ENCODE results near the gene FREM3. TPM values are rescaled to one million over a fixed set of nuclear protein-coding genes. Genes with fewer than 3 reads are reported as not detected.

Gene FREM3
- total and polyA plus RNA-seq, 2 of the 8 experiments (the other 6 are each of a cell fraction or from before 2014, with no cell fraction given): 0.03 to 0.11 TPM

DNA sequence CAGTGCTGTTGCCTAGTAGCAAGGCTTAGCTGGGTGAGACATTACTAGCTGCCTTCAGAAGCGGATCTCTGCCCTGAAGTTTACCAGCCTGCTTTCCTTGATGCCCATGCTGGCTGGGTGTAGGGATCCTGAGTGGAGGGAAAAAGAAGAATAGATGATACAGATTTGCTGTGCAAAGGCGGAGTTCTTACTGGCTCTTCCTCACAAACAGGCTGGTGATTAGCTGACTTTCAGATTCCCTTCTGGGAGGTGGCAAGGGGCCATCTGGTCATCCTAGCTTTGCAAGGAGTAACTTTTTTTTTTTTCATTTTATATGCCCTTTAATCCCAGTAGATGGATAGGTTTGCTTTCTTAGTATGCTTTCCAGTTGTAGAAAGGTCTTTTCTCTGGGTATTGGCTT, 142.2 kb downstream of the FREM3 start:
- no peaks in the 10 kb centered on the region for H3K79me1 ChIP-seq (ENCODE audit: low read depth, low read length)
- no peak overlapping the region for H3K4me3 ChIP-seq (ENCODE audit: extremely low read depth in 1 of 4, insufficient read depth in 2 of 4, low read depth in 3 of 4, low read length in 4 of 4)
- no peak overlapping the region for H2AK5ac ChIP-seq (ENCODE audit: low read depth, low read length)
- H4K91ac ChIP-seq (replicated peaks; ENCODE audit: insufficient read length, low read length): no peak overlapping the region
- H3K27me3 ChIP-seq (replicated peaks in 1 of 4; ENCODE audit: control insufficient read depth in 3 of 4, extremely low read depth in 1 of 4, insufficient read depth in 3 of 4, low read length in 3 of 4): no peaks in the 10 kb centered on the region
- no peak overlapping the region for H2BK20ac ChIP-seq (ENCODE audit: low read length)
- ChIA-PET POLR2A (ENCODE audit: partially characterized antibody) (interaction anchor here (0.6 to 1.4 kb wide), 4 partner anchors 23 to 537 kb away, joined by 3 to 6 read pairs (median 3); no protein-coding TSS in a partner anchor), CTCF (ENCODE audit: partially characterized antibody) (interaction anchor here (0.6 to 6.6 kb wide), 27 partner anchors 8 to 1526 kb away, joined by 3 to 55 read pairs (median 4); no protein-coding TSS in a partner anchor)
- H4K8ac ChIP-seq (ENCODE audit: extremely low read depth, insufficient read depth, low read length): no peak overlapping the region
- 100% methylated on average over 2 of the region's 2 CpGs; no CpG with 5 or more reads in 1 of the 2 experiments for WGBS, 2 experiments (ENCODE audit: extremely low coverage in 1 of 2, insufficient coverage in 1 of 2, insufficient read length in 1 of 2, insufficient replicate concordance in 2 of 2, low coverage in 1 of 2, low lambda C conversion rate in 2 of 2, missing lambda C conversion rate in 1 of 2)
- H3K9ac ChIP-seq (replicated peaks in 1 of 4; ENCODE audit: extremely low read depth in 1 of 4, low read depth in 3 of 4, low read length in 3 of 4): no peak overlapping the region
- H3K23ac ChIP-seq (ENCODE audit: insufficient read length): no peak overlapping the region
- H3K4me2 ChIP-seq (ENCODE audit: insufficient read depth in 1 of 2, low read depth in 2 of 2, low read length in 2 of 2): no peak overlapping the region; a peak in 1 of 4 replicates
- H2AFZ ChIP-seq (ENCODE audit: low read length): no peak overlapping the region
- no peaks in the 10 kb centered on the region; a peak in 1 of 7 replicates for H3K4me1 ChIP-seq (replicated peaks in 1 of 4; ENCODE audit: control insufficient read depth in 3 of 4, insufficient read depth in 4 of 4, low read length in 3 of 4)
- H3K4ac ChIP-seq (replicated peaks; ENCODE audit: insufficient read length, low read depth, low read length): no peak overlapping the region
- no peak overlapping the region for H4K5ac ChIP-seq (ENCODE audit: insufficient read length, low read depth, low read length)
- H3K56ac ChIP-seq (replicated peaks; ENCODE audit: insufficient read length, low read depth, low read length): no peak overlapping the region
- H2BK5ac ChIP-seq (ENCODE audit: low read depth, low read length): no peak overlapping the region
- no peak for FAIRE-seq
- no peak overlapping the region for H3K27ac ChIP-seq (ENCODE audit: low read depth, low read length)
- peaks cover 0 to 15% (median 0%) of the 10 kb centered on the region in 4 experiments; a peak in 1 of 8 replicates for H3K36me3 ChIP-seq (ENCODE audit: control insufficient read depth in 2 of 4, insufficient read depth in 4 of 4, low read length in 3 of 4)
- H4K20me1 ChIP-seq (replicated peaks in 1 of 2; ENCODE audit: control insufficient read depth in 1 of 2, insufficient read depth in 2 of 2, low read length in 2 of 2): no peaks in the 10 kb centered on the region
- no peaks in the 10 kb centered on the region; the same call in 1 of the 2 replicates for H3K23me2 ChIP-seq (ENCODE audit: low read depth, low read length)
- H3K18ac ChIP-seq (ENCODE audit: extremely low read depth, low read length): no peak overlapping the region
- no peaks in the 10 kb centered on the region for H3K9me3 ChIP-seq (ENCODE audit: insufficient read depth in 2 of 2, low read depth in 1 of 2, low read length in 1 of 2)
- no peak for DNase-seq (ENCODE audit: low read depth in 1 of 2, low spot score in 2 of 2)
- no peaks in the 10 kb centered on the region for H3K79me2 ChIP-seq (ENCODE audit: control insufficient read depth in 1 of 2, insufficient read depth in 2 of 2, low read length in 2 of 2)
- no peak overlapping the region for H3K14ac ChIP-seq (ENCODE audit: insufficient read length)
- no peak overlapping the region for H2BK120ac ChIP-seq (replicated peaks; ENCODE audit: low read depth, low read length)
- no peak overlapping the region for H2BK12ac ChIP-seq (ENCODE audit: low read depth, low read length)
- H2BK15ac ChIP-seq (ENCODE audit: low read length): no peak overlapping the region
- no peak for TF ChIP-seq TCF12 (IDR thresholded peaks at IDR 0.05; ENCODE audit: low read depth, low read length)
- no peak for TF ChIP-seq SIN3A (conservative IDR thresholded peaks at IDR 0.05 in 1 of 2, IDR thresholded peaks at IDR 0.05 in 1 of 2; ENCODE audit: low read depth in 1 of 2, low read length in 2 of 2)
- no peak for TF ChIP-seq JUND (IDR thresholded peaks at IDR 0.05; ENCODE audit: low read length)
- no peak for TF ChIP-seq NANOG (IDR thresholded peaks at IDR 0.05; ENCODE audit: insufficient read depth, low read depth, low read length, poor library complexity, severe bottlenecking)
- TF ChIP-seq MAFK (IDR thresholded peaks at IDR 0.05; ENCODE audit: low read depth, low read length): no peak
- no peak for TF ChIP-seq POU5F1 (IDR thresholded peaks at IDR 0.05; ENCODE audit: low read depth, low read length)
- TF ChIP-seq RXRA (IDR thresholded peaks at IDR 0.05; ENCODE audit: insufficient read depth, low read depth, low read length): no peak
- TF ChIP-seq SP4 (IDR thresholded peaks at IDR 0.05; ENCODE audit: low read length): no peak
- TF ChIP-seq, protein P1, sequence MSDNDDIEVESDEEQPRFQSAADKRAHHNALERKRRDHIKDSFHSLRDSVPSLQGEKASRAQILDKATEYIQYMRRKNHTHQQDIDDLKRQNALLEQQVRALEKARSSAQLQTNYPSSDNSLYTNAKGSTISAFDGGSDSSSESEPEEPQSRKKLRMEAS (IDR thresholded peaks at IDR 0.05): no peak
- TF ChIP-seq CREB1 (IDR thresholded peaks at IDR 0.05): no peak
- no peak for TF ChIP-seq POLR2A (IDR thresholded peaks at IDR 0.05; ENCODE audit: control extremely low read depth in 1 of 2, low read depth in 2 of 2, low read length in 2 of 2)
- TF ChIP-seq TEAD4 (IDR thresholded peaks at IDR 0.05; ENCODE audit: low read depth, low read length): no peak
- TF ChIP-seq BCL11A (IDR thresholded peaks at IDR 0.05; ENCODE audit: low read depth in 2 of 2, low read length in 2 of 2): no peak
- no peak for TF ChIP-seq SP2 (IDR thresholded peaks at IDR 0.05; ENCODE audit: low read length)
- TF ChIP-seq BRCA1 (IDR thresholded peaks at IDR 0.05; ENCODE audit: low read depth, low read length): no peak
- no peak for TF ChIP-seq RBBP5 (IDR thresholded peaks at IDR 0.05; ENCODE audit: borderline replicate concordance, low read depth, low read length)
